Measurements from ENCODE around the gene MTR. TPM values are rescaled to one million over a fixed set of nuclear protein-coding genes. Genes with fewer than 3 reads are reported as not detected.
A peak's percentile ranks its signal among the peaks of the same experiment; 100 is the strongest.

The MTR gene
- polyA plus RNA-seq, 1 donor from 2014 or later, result 15.2 TPM

DNA sequence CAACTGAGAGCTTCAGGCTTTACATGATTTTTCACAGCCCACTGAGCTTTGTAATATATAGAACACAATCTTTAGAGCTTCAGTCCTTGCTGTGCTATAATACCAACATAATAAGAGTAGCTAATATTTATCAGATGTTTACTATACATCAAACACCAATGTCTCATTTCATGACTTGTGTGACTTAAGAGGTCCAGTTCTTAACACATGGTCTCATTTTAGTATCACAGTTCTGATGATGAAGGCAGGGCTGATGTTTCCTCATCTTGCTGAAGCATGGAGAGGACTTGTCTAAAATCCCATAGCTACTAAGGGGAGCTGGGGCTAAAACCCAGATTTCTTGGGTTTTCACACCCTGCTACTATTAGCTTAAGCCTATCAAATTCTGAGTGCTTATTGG is 5.5 kb downstream of the MTR start:
- Mint-ChIP-seq H3K9me3 (no peaks in the 10 kb centered on the region), H3K4me1 (peaks cover 22 to 51% (median 49%) of the 10 kb centered on the region in 3 donors), H3K27me3 (no peaks in the 10 kb centered on the region), H3K36me3 (peaks cover 3% of the 10 kb centered on the region), H3K27ac (no peak overlapping the region), H3K4me3 (no peak overlapping the region)

DNA sequence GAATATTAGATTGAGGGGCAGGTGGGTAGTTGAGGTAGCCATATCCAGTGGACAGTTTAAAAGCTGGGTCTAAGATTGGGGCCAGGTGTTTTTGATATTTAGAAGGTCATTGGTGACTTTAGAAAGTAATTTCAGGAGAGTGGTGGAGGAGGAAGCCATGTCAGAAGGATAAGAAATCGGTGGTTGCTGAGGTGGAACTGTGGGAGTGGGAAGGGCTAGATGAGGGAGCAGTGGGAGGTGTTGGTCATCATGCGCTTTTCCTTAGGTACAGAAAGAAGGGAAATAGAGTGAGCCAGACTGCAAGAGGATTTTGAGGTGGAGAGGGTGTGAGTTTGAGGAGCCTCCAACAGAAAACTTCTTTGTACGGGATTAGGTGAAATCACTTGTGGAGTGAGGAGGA is 7.2 kb downstream of the MTR start:
- H3K4me1 Mint-ChIP-seq, result peaks cover 10 to 45% (median 43%) of the 10 kb centered on the region in 3 donors
- H3K36me3 Mint-ChIP-seq, result peaks cover 3% of the 10 kb centered on the region
- no peak overlapping the region for H3K4me3 Mint-ChIP-seq

DNA sequence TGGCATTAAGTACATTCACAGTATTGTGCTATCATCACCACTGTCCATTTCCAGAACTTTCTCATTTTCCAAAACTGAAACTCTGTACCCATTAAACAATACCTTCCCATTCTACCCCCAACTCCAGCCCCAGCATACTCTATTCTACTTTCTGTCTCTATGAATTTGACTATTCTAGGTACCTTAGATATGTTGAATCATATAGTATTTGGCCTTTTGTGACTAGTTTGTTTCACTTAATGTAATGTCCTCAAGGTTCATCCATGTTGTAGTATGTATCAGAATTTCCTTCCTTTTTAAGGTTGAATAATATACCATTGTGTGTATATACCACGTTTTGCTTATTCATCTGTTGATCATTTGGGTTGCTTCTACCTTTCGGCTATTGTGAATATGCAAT is 11.5 kb downstream of the MTR start:
- Mint-ChIP-seq H3K4me1 (peaks cover 2 to 23% (median 21%) of the 10 kb centered on the region in 3 donors), H3K9me3 (no peaks in the 10 kb centered on the region), H3K27me3 (no peaks in the 10 kb centered on the region), H3K36me3 (peaks cover 8% of the 10 kb centered on the region), H3K27ac (no peak overlapping the region), H3K4me3 (no peak overlapping the region)

More for the DNA sequence above, 7.2 kb downstream of the MTR start:
- no peaks in the 10 kb centered on the region for H3K27me3 Mint-ChIP-seq
- no peak overlapping the region for H3K27ac Mint-ChIP-seq
- no peaks in the 10 kb centered on the region for H3K9me3 Mint-ChIP-seq

DNA sequence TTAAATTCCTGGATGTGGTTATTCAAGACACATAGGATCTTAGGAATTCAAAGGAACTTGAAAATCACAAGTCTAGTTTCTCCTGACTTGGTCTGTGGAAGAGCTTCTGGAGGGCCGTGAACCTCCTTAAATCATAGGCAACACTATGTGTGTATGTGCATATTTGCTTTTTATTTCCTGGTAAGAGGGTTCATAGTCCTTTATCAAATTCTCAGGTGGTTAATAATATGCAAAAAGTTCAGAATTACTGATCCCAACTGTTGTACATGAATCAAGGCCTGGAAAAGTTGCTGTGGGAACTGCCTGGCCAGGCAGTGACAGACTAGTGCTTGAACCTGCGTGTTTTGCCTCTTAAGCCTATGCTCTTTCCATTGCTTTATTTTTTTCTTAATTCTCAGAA is 12.9 kb downstream of the MTR start:
- Mint-ChIP-seq H3K27me3 (no peaks in the 10 kb centered on the region), H3K4me1 (peaks cover 0 to 9% (median 7%) of the 10 kb centered on the region in 3 donors), H3K36me3 (peaks cover 8% of the 10 kb centered on the region), H3K27ac (no peak overlapping the region), H3K4me3 (no peak overlapping the region), H3K9me3 (no peaks in the 10 kb centered on the region)

DNA sequence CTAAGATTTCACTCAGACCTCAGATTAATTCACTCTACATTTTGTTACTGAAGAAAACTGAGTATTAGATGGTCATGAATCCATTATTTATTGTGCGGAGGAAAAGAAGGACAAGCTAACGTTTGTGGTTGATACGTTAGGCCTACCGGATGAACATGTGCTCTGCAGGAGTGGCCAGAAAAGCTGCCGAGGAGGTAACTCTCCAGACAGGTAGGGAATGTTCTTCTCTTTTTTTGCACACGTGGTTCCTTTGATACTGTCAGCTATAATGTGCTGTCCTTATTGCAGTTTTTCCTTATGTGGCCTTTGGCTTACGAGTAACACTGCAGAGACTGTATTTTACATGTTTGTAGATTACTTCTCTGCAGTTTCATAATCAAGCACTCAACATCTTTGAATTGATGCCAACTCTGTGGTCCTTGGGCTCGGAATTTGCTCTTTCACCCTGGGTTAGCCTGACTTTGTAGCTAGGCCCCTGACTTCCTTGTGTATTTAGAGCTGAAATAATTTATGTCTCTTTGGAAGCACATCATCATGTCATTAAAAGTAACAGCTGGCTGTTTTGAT is 13.6 kb downstream of the MTR start:
- Mint-ChIP-seq H3K27ac (no peak overlapping the region), H3K9me3 (no peaks in the 10 kb centered on the region), H3K4me3 (no peak overlapping the region), H3K27me3 (no peaks in the 10 kb centered on the region), H3K36me3 (peaks cover 6% of the 10 kb centered on the region), H3K4me1 (peaks cover 0 to 9% (median 6%) of the 10 kb centered on the region in 3 donors)

DNA sequence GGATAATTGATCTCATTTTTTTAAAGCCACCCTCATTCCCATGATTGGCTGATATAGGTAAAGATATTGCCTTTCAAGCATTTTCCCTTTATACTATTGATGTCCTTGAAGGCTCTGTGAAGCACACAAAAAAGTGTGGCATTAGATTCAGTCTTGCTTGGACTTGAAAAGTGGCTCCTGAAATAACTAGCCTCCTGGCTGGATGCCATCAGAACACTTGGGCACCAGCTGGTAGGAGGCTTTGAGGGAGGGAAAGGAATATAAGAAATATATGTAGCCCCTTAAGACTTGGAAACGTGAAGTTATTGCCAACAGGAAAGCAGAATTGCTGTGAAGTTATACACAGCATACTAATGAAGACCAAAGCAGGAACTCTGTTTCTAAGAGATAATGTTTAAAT is 14.1 kb downstream of the MTR start:
- peaks cover 0 to 9% (median 6%) of the 10 kb centered on the region in 3 donors for H3K4me1 Mint-ChIP-seq
- no peak overlapping the region for H3K27ac Mint-ChIP-seq
- H3K9me3 Mint-ChIP-seq, result no peaks in the 10 kb centered on the region
- H3K36me3 Mint-ChIP-seq, result peaks cover 6% of the 10 kb centered on the region
- H3K4me3 Mint-ChIP-seq, result no peak overlapping the region
- no peaks in the 10 kb centered on the region for H3K27me3 Mint-ChIP-seq

DNA sequence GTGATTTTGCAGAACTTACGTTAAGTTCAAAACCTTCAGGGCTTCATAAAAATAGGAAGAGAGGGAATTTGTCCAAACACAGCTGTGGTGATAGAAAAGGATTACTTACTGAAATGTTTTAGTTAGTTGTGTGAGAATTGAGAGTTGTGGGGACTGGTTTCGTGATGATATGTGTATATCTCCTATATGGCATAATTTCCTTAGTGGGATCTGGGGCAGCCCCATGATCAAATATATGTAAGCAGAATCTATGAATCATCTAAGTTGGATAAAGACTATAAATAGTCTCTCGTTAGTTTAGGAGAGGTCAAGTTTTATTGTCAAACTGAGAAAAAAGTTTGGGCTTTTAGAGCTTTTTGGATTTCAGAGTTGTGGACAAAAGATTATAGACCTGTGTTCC is 14.9 kb downstream of the MTR start:
- H3K27ac Mint-ChIP-seq, result no peak overlapping the region

DNA sequence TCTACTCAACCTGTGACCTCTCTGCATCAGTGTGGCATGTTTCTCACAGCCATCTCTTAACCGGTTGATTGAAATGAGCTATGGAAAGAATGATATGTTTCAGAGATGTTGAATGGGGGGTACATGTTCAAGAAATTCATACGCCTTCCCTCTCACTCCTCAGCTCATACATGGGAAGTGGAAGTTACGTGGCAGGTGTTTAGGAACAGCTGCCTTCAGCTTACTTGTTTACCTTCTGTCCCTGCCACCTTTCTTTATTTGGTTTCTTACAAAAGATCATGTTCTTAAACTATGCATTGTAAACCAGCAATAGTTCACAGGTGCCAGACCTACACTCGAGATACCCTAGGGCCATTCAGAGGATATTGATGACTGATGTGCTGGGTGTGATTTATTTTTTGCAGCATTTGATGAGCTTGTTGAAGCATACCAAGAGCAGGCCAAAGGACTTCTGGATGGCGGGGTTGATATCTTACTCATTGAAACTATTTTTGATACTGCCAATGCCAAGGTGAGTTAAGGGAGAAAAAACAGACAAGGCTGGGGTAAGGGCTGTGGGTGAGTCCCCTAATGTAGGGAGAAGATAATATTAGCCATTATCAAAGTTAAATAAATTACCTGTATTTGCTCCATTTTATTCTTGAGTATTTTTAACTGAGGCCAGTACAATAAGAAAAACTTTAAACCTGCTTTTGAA is 17.4 kb downstream of the MTR start:
- H3K36me3 Mint-ChIP-seq, result peaks cover 7% of the 10 kb centered on the region
- no peak overlapping the region for H3K27ac Mint-ChIP-seq
- no peak overlapping the region for H3K4me3 Mint-ChIP-seq
- no peaks in the 10 kb centered on the region for H3K9me3 Mint-ChIP-seq
- peaks cover 0 to 3% (median 2%) of the 10 kb centered on the region in 3 donors for H3K4me1 Mint-ChIP-seq
- H3K27me3 Mint-ChIP-seq, result no peaks in the 10 kb centered on the region

More for the DNA sequence above, 14.9 kb downstream of the MTR start:
- peaks cover 6% of the 10 kb centered on the region for H3K36me3 Mint-ChIP-seq
- H3K27me3 Mint-ChIP-seq, result no peaks in the 10 kb centered on the region
- no peaks in the 10 kb centered on the region for H3K9me3 Mint-ChIP-seq
- no peak overlapping the region for H3K4me3 Mint-ChIP-seq
- H3K4me1 Mint-ChIP-seq, result peaks cover 0 to 7% (median 4%) of the 10 kb centered on the region in 3 donors

DNA sequence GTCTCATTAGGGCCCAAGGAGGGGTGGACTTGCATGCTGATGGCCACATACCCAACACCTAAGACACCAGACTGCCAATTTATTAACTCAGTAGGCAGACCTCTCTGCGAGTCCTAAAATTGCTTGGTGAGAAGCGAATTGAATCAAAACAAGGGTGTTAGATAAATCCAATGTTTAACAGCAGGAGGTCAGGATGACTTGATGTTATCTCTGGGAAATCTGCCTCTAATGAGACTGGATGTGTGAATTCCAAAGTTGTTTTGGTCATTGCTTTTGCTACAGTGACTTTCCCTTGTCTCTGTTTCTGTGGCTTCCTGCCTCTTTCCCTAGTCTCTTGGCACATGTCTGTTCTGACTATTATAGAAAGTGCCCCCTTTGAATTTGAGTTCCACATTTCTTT is 20.8 kb downstream of the MTR start:
- Mint-ChIP-seq H3K27ac (peak overlapping the region in 1 of 3 donors; percentile 14), H3K36me3 (peaks cover 8% of the 10 kb centered on the region), H3K27me3 (no peaks in the 10 kb centered on the region), H3K4me1 (peaks cover 0 to 4% (median 2%) of the 10 kb centered on the region in 3 donors), H3K4me3 (no peak overlapping the region), H3K9me3 (no peaks in the 10 kb centered on the region)

DNA sequence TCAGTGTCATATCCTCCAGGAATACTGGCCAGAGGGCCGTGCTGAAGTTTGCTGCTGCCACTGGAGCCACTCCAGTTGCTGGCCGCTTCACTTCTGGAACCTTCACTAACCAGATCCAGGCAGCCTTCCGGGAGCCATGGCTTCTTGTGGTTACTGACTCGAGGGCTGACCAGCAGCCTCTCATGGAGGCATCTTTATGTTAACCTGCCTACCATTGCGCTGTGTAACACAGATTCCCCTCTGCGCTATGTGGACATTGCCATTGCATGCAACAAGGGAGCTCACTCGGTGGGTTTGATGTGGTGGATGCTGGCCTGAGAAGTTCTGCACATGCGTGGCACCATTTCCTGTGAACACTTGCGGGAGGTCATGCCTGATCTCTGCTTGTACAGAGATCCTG is 24.8 kb downstream of the MTR start:
- Mint-ChIP-seq H3K27me3 (no peaks in the 10 kb centered on the region), H3K9me3 (no peaks in the 10 kb centered on the region), H3K36me3 (peaks cover 10% of the 10 kb centered on the region), H3K4me3 (no peak overlapping the region), H3K4me1 (peaks cover 3 to 7% (median 6%) of the 10 kb centered on the region in 3 donors), H3K27ac (no peak overlapping the region)

DNA sequence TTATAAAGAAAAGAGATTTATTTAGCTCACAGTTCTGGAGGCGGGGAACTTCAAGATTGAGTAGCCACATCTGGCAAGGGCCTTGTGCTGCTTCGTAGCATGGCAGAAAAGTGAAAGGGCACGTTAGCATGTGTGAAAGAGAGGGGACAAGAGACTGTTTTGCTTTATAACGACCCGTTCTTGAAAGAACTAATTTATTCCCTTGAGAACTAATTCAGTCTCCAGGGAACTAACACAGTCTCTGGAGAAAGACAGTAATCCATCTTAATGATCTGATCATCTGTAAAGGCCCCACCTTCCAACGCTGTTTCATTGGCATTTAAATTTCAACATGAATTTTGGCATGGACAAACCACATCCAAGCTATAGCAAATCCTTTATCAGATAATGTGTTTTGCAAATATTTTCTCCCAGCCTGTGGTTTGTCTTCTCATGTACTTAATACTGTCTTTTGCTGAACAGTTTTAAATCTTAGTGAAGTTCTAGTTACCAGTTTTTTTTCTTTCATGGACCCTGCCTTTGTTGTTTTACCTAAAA is 26.1 kb downstream of the MTR start:
- no peak overlapping the region for H3K27ac Mint-ChIP-seq
- H3K36me3 Mint-ChIP-seq, result peaks cover 10% of the 10 kb centered on the region
- no peaks in the 10 kb centered on the region for H3K9me3 Mint-ChIP-seq
- H3K27me3 Mint-ChIP-seq, result no peaks in the 10 kb centered on the region
- no peak overlapping the region for H3K4me3 Mint-ChIP-seq
- H3K4me1 Mint-ChIP-seq, result peaks cover 3 to 5% (median 5%) of the 10 kb centered on the region in 3 donors

DNA sequence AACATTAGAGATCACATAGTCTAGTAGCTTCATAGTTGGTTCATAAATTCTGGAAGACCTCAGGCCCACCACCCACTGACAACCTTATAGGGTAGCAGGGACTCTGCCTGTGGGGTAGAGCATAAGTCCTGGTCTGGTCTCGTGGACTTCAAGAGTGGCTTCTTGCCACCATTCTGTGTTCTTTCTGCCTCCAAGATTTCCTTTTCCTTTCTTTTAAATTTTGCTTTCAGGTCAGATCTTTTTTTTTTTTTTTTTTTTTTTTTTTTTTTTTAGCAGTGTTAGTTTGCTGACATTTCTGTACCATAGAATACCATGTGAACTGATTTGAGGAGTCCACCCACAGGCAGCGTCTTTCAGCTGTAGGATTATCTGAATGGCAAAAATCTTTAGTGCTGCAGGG is 28.5 kb downstream of the MTR start:
- Mint-ChIP-seq H3K27me3 (no peaks in the 10 kb centered on the region), H3K27ac (no peak overlapping the region), H3K9me3 (no peaks in the 10 kb centered on the region), H3K4me3 (no peak overlapping the region), H3K4me1 (peaks cover 3 to 4% (median 3%) of the 10 kb centered on the region in 3 donors), H3K36me3 (peaks cover 5% of the 10 kb centered on the region)

DNA sequence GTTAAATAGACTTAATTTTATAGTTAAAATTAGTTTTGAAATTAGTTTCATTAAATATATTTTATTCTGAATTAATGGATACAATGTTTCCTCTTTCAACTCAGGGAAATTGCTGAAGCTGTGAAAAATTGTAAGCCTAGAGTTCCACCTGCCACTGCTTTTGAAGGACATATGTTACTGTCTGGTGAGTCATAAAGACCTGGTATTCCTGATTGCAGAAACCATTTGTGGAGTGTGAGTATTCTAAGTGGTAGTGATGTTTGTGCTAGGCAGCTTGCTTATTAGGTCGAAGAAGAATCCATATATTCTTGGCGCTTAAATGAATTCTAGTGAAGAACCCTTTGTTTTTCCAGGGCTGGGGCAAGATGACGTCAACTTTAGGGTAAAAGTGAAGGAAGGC is 34.0 kb downstream of the MTR start:
- Mint-ChIP-seq H3K4me1 (no peaks in the 10 kb centered on the region), H3K9me3 (no peaks in the 10 kb centered on the region)

DNA sequence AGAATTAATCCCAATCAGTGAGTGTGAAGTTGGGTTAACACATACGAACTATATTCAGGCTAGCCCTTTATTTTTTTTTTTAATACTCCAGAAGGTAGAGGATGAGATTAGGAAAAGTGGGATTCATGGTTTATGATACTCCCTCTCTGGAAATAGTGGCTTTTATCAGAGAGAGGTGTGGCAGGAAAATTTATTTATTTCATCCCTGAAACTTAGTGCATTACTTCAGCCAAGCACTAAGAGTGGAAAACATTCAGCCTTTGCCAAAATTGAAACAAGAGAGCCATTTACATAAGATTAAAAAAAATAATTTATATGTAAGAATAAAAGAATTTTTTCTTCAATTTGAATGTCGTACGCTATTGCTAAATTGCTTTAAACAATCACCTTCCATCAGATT is 35.0 kb downstream of the MTR start:
- Mint-ChIP-seq H3K4me3 (no peak overlapping the region), H3K36me3 (peaks cover 17% of the 10 kb centered on the region), H3K27ac (no peak overlapping the region), H3K9me3 (no peaks in the 10 kb centered on the region), H3K27me3 (no peaks in the 10 kb centered on the region), H3K4me1 (peaks cover 0 to 1% (median 0%) of the 10 kb centered on the region in 3 donors)

More for the DNA sequence above, 34.0 kb downstream of the MTR start:
- peaks cover 16% of the 10 kb centered on the region for H3K36me3 Mint-ChIP-seq
- no peak overlapping the region for H3K27ac Mint-ChIP-seq
- H3K27me3 Mint-ChIP-seq, result no peaks in the 10 kb centered on the region
- H3K4me3 Mint-ChIP-seq, result no peak overlapping the region

DNA sequence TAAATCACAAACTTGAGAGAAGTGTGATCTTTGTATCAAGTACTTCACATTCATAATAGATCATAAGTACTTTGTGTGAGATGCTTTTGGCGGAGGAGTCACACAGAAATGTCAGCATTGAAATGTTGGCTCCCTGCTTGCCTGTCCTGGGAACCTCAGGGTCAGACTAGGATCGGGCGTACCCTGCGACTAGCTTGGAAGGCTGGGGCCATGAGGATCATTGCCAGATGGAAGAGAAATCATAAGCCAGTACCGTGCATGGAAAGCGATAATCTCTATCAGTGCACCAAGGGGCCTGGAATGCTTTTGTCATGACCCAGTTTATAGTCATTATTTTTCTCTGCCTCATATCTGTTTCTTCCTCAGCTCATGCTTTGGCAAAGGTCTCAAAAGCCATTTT is 35.5 kb downstream of the MTR start:
- H3K27ac Mint-ChIP-seq, result no peak overlapping the region
- H3K36me3 Mint-ChIP-seq, result peaks cover 19% of the 10 kb centered on the region

DNA sequence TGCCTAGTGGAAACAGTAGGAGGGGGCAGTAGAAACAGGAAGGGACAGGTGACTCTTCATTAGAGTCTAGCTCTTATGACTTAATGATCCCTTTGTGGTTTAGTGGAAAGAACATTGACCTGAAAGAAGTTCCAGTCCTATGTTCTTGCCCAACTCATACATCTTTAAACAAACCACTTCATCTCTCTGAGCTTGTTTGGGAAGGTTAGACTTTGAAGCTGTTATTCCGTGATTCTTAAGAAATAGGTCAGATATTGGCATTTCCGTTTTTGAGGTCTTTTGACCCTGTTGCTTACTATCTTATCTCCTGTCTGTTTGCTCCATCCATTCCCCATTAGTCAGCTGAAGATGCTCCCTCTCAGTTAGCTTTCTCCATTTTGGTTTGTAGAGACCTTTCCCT is 38.5 kb downstream of the MTR start:
- H3K9me3 Mint-ChIP-seq, result no peaks in the 10 kb centered on the region
- no peak overlapping the region for H3K27ac Mint-ChIP-seq
- H3K36me3 Mint-ChIP-seq, result peaks cover 17% of the 10 kb centered on the region
- no peaks in the 10 kb centered on the region for H3K27me3 Mint-ChIP-seq
- peaks cover 0 to 1% (median 0%) of the 10 kb centered on the region in 3 donors for H3K4me1 Mint-ChIP-seq
- no peak overlapping the region for H3K4me3 Mint-ChIP-seq

More for the DNA sequence above, 35.5 kb downstream of the MTR start:
- Mint-ChIP-seq H3K9me3 (no peaks in the 10 kb centered on the region), H3K4me3 (no peak overlapping the region), H3K27me3 (no peaks in the 10 kb centered on the region), H3K4me1 (peaks cover 0 to 1% (median 0%) of the 10 kb centered on the region in 3 donors)
